HL-60/S4 treated with retinoic acid at 250 ng/mL for 4 days and 3 days (cell line): ENCODE data around the gene TSPAN5.
"Not testable (repeated sequence)": the region's sequence is repeated elsewhere in the genome, so short reads cannot be mapped to it uniquely, and the experiment has no call there.

Experiments
- in situ Hi-C: fragments of 300-500 bp; cut with MboI; formaldehyde crosslinking; loops from 2 replicates; pipeline ENCODE4 v1.7.0; 2022; ENCODE audit warnings: low sequenced_read_pairs

The TSPAN5 gene

DNA sequence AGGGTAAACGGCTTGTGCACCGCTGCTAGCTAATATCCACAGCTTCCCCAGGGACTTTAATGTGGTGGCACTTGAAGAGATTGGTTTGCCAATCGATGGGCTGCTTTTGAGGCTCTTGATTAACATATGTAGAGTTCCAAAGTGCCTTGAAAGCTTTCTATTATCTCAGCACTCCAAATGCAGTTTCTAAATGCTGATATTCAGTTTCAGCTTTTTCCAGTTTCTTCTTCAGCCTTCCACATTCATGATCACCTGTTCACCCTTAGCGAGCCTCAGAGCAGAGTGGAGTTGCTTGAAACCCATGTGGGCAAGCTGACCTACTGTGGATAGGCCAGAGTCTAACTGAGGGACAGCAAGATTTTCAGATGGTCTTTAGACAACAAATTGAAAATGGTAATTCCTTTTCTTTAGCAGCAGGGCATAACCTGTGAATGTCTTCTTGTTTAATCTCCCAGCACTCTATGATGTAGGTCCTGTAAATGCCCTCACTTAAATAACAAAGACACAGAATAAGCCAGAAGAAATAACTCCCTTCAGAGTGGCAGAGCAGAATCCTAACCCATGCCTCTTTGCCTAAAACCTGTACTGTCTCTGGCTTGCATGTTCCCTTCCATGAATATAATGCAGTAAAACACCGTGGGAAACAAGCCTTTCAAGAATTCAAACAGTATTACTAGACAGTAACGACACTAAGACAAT is 99.8 kb downstream of the TSPAN5 start:
- in situ Hi-C loops: no loop called here

DNA sequence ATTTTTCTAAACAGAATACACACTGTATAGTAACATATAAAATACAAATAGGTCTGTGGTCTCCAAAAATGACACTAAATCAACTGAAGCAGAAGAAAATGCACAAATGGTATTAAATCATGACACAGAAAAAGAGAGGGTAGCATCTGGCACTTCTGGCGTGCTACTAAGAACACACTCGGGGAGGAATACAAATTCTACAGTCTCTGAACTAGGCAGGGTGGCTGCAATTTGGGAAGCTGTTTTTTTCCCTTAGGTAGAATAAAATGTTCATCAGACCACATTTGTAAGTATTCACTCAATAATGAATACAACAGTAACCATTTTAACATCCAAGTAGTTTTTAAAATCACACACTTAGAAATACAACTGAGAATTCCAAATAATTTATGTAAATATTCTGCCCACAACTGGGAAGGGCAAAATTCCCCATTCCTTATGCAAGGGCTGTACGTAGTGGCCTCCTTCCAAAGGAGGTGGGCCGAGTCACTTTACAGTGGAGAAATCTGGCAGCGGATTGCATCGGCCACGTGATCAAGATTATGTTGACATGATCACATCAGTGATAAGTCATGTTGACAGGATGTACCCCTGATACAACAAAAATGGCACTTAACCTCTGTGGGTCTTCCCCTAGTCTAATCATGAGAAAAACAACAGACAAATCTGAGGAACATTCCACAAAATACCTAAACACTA is 101.1 kb downstream of the TSPAN5 start:
- in situ Hi-C loops: no loop called here

DNA sequence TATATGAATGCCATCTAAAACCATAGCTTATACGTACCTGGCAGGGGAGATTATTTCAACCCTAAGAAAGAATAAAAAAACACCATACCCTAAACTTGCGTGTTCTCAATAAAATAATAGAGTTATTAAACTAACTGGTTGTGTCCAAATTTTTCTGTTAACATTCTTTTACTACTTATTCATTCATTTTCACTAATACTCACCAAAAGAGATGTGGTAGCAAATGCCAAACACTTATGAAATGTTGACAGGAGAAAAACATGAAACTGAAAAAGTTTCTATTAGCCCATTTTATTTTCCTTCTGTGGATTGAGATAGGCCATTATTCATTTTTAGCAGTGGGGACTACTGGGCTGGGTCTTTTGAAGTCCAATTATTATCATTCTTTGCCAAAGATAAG is 102.0 kb downstream of the TSPAN5 start:
- in situ Hi-C loops: no loop called here

DNA sequence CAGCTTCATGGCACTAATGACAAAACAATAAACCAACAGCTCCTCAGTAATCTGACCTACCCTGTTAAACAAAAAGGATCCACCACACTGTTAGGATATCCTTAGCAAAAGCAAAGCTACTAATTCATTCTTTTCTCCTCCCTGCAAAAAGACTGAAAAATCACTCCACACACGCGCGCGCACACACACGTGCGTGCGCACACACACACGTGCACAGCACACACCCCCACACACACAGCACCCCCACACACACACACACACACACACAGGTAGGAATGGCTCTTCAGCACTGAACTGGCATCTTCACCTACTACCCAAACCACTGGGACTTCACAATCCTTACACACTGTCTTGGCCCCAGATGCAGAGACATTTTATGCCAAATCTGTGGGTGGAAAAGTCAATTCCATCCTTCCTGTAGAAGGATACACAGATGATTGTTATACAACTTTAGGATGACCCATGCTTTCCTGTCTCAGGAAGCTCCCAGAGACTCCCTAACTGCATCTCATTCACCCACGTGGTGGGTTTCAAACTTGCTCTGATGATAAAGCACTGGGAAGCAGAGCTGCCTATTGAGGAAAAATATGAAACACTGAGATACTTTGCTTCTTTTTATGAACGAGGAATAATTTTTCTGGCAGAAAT is 102.5 kb downstream of the TSPAN5 start:
- in situ Hi-C loops: no loop called here

DNA sequence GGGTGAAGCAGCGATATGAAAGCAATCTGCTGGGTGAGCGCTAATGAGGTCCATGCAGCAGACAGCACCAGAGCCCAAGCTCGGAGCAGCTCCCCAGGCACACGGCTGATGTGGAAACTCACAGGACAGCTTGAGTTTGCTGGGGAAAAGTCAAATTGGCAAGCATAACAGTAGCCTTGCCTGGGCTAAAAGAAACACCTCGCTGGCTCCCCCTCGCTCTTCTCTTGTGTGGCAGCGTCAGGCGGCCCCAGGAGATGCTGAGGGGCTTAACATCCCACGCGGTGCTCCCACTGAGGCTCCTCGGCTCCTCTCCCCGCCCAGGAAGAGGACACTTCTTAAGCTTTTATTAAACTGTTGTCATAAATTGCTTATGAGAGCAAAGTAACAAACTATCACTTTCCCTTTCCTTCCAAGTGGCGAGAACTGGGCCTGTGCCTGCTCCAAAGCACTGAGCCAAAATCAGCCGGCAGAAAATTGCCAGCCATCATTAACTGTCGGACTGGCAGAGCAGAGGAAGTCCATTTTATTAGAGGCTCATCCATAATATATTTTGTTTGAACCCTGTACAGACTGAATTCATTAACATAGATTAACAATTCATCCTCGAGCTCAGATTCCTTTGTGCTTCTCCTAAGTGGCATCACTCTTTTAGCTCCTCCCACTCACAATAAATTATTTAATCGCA is 111.4 kb downstream of the TSPAN5 start:
- in situ Hi-C loops: no loop called here

DNA sequence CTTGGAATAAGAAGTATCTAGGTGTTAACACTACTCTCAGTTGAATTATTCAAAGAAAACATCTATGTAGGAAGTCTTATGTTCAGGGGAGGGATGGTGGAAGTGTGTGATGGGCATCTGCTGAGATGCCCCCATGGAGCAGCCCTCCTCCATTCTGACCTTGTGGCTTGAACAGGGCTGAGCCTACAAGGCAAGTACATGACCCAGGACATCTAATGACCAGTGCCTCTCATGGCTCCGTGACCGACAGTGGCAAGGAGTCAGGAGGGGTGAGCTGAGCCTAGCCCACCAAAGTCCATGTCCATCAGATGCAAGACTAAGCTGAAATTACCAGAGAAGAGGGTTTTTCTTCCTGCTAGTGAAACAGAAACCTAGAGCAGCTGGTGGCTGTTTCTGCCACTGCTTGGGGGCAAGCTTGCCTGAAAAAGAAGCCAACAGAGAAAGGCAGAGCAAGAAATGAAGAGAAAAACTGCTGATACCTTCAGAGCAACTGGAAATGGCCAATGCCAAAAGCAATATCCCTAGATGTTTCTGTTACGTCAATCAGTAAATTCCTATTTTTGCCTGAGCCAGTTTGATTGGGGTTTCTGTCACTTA is 113.5 kb downstream of the TSPAN5 start:
- in situ Hi-C loops: no loop called here

DNA sequence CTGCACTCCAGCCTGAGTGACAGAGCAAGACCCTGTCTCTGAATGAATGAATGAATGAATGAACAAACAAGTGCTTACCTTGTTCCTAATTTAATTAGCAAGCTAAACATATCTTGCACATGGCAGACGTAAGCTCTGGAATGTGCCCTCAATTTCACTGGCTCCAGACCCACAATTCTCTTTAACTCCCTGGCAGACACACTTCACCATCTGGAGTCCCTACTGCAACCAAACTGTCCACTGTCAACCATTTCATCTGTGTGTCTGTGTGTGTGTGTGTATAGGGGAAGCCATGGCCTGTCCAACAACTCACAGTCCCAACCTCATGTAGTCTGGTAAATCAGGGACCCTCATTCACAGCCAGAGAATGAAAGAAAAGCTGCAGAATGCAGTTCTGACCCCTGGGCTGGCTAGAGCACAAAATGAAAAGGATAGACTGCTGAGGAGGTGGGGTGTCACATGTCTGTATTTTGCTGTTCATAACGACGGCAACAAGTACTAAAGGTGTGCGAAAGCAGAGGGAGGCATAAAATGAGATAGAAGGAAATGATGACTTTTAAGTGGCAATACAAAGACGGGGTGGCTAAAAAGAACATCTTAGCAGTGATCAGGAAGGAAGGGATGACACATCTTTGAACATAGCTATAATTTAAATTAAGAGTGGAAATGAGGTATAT is 114.1 kb downstream of the TSPAN5 start:
- in situ Hi-C loops: no loop called here

DNA sequence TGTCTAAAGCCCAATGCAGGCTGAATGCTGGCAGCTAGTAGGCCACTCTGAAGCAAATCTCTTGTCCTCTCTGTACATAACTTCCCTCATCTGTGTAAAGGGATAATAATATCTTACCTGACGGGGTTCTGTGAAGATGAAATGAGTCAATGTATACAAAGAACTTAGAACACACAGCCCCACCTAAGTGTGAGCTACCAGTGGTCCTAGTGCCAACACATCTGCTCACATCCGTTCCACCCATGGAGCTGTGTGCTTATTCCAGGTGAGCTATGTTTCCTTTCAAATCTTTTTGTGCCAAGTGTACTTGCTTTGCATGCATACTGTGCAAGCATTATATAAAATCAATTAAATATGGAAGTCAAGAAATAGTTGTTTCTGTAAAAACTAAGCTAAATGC is 116.4 kb downstream of the TSPAN5 start:
- in situ Hi-C loops: no loop called here

DNA sequence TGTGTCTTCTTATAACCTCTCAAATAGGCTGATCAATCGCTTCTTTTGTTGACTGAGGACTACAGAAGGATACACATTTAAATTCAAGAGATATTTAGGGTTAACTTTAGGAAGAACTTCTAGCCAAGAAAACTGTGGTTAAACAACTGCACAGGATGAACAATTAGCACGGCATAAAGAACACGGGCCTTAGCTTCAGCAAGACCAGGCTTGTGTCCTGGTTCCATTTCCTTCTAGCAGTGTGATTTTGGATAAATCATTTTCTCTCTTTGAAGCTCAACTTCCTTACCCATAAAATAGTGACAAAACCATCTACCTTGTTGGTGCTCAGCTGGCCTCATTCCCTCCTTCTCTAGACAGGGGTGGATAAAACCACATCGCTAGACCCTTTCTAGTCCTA is 117.6 kb downstream of the TSPAN5 start:
- in situ Hi-C loops: no loop called here

DNA sequence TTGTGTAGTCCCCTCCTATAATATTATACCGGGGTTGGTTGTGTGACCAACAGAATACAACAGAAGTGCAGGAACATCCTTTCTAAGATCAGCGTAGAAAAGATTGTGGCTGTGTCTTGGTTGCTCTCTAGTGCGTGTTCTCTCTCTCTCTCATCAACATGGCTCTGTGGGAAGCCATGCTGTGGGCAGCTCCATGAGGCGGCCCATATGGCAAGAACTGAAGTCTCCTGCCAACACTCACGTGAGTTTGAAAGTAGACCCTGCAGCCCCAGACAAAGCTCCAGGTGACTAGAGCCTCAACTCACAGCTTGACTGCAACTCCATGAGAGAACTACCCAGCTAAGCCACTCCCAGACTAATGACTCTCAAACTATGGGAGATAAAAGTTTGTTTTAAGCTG is 118.7 kb downstream of the TSPAN5 start:
- in situ Hi-C loops: no loop called here

DNA sequence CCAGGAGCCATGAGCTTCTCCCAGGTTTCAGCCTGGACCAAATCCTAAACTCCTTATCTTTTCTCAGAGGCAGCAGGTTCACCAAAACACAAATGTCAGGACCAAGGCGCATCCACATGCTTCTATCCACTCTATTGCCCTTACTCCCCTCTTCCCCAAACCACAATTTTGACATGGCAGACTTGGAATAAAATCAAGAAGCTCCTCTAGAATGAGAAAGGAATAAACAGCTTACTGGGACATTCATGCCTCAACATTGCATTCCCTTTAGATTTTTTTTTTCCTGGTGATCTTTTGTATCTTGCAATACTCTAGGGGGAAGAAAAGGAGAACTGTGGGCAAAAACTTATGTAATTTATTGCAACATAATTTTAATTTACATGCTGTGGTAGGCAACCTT is 119.1 kb downstream of the TSPAN5 start:
- in situ Hi-C loops: no loop called here

DNA sequence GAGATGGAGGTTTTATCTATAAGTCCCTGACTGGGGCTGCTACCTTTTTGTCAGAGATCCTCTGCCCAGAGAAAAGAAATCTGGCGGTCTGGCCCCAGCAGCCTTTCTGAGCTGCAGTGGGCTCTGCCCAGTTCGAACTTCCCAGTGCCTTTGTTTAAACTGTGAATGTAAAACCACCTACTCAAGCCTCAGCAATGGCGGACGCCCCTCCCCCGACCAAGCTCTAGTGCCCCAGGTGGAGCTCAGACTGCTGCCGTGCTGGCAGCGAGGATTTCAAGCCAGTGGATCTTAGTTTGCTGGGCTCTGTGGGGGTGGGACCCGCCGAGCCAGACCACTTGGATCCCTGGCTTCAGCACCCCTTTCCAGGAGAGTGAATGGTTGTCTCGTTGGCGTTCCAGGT is 121.8 kb downstream of the TSPAN5 start:
- in situ Hi-C loops: no loop called here

DNA sequence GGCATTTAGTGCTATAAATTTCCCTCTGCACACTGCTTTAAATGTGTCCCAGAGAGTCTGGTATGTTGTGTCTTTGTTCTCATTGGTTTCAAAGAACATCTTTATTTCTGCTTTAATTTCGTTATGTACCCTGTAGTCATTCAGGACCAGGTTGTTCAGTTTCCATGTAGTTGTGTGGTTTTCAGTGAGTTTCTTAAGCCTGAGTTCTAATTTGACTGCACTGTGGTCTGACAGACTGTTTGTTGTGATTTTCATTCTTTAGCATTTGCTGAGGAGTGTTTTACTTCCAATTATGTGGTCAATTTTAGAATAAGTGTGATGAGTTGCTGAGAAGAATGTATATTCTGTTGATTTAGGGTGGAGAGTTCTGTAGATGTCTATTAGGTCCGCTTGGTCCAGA is 124.3 kb downstream of the TSPAN5 start:
- in situ Hi-C loops: not testable (repeated sequence)

DNA sequence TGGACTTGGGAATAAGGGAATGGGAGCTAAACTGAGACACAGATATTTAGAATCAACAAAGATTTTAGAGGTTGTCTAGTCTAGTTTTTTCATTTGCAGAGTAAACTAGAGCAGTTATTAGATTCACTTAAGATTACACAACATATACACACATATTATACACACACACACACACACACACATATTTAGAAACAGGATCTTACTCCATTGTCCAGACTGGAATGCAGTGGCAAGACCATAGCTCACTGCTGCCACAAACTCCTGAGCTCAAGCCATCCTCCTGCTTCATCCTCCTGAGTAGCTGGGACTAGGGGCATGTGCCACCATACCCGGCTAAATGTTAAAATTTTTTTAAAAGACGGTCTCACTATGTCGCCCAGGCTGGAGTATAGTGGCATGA is 127.8 kb downstream of the TSPAN5 start:
- in situ Hi-C loops: no loop called here

DNA sequence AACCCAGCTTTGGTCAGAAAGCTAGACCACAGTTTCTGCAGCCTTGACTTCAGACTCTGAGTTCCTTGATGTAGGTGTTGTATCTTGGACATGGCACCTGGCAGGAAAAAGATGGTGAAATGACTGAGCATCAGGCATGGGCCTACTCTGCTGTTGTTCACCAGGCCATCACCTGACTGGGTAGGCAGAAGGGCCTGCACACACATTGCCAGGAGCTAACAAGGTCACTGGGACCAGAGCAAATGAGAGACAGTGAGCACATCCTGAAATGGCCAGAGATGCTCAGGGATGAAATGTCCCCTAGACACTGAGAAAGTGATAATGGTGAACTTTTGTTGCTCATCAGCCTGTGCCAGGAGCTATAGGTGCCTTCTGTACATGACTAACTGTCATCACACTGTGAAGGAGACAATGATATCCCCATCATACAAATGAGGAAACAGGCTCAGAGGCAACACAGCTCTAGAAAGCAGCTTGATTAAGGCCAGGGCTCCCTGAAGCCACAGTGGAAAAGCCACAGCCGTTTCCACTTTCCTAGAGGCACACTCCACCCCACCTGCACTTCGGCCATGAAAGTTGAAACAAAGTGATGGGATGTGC is 128.3 kb downstream of the TSPAN5 start:
- in situ Hi-C loops: no loop called here

DNA sequence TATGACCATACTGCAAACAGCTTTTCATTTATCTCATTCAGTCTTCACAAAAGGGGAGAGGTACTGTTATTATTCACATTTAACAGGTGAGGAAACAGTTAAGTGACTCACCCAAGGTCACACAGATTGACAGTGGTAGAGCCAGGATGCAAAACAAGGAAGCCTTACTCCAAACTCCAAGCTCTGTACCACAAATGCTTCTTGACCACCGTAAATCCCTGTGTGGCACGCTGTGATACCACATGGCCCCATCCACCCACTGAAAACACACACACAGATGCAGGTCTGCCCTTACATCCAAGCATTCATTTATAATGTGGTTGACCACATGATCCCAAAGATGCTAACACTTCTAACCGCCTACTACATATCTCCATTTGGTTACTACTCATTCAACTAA is 129.5 kb downstream of the TSPAN5 start:
- in situ Hi-C loops: no loop called here

DNA sequence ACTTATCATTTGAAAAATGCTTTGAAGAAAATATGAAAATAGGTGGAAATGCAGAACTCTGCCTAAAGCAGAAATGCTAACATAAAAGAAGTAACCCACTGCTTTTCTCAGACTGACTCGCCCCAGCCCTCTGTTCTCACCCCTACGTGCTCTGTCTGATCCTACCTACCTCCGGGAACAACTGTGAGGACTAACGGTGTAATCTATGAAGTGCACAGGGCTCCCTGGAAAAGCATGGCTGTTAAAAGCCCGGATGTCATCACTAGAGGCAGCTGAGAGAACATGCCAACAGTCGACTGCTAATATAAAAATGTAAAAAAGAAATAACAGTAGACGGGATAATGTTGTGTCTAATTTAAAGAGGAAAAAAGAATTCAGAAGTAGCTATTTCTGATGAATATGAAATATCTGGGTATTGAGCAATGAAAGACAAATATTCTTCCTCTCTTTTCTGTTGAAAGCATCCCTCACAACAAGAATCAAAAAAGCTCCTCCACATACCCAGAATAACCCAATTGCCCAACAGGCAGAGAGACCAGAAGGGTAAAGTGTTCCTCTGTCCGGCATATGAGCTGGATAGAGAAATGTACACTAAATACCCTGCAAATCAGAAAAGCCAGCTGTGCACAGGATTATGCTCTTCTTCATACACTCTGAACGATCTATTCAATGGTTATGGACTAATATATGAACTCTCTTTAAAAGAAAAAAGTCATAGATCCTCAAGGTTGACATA is 130.7 kb downstream of the TSPAN5 start:
- in situ Hi-C loops: no loop called here

DNA sequence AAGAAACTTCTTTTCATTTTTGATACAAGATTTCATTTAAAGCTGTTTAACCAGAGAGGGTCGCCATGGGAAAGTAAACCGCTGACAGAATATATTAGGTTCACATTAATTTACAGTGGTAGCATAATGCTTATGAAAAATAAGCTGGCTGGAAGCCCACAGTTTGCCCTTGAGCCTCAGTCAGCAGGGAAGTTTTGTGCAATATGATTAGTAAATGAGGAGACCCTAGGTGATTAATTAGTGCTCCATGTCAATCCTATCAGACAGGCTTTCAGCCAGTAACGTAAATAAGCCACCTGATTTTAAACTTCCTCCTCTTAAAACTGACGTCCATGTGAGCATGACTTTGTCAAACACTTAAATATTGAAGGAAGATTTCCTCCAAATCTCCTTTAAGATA is 134.2 kb downstream of the TSPAN5 start:
- in situ Hi-C loops: no loop called here

DNA sequence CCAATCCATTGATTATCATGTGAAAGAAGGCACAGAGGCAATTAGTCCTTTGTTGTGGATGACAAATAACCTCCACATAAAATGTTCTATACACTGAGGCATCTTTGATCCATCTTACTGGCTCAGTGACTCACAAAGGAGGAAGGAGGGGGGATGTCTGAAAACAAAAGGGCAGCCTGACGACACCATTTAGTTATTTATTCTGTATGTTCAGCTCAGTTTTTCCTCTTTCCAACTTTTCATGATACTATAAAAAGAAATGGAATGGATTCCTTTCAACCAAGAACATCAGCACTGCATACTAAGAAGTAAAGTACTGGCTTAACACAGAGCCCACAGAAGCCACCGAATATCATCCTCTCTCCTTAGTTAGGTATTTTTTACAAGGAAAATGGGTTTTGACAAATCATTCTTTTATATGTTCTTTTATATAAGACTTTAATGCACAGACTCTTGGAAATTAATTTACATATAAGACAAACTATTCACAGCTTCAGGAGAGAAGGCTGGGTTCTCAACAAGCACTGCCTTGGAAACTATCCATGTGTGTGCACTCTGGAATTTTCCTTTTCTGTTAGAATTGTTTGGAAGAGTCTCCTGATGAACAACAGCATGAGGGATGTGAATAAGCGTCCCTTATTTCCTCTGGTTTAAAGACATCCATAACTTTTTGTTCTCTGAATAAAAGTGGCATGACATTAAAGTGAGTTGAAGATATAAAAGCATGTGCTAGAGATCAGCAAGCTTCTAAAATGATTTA is 135.6 kb downstream of the TSPAN5 start:
- in situ Hi-C loops: no loop called here
